Dedifferentiated amniotic fluid mesenchymal stem cell (primary cell): ENCODE measurements around the gene DNPH1.

Experiments
- DNase-seq: peaks from one replicate; pipeline ENCODE4 v3.0.0-alpha.2; 2016; ENCODE audit errors: extremely low spot score

DNPH1 gene

GRCh38 chr6:43228951-43229802 is at the start of gene DNPH1:
DNPH1 (minus strand) TSS chr6:43229481; CDS start chr6:43229456, 25 bp downstream.
- DNase-seq, result peak; percentile 27

GRCh38 chr6:43278524-43279078 is 49.3 kb upstream of the DNPH1 start:
- DNase-seq, result no peak

- DNase-seq, result no peak
These were observed 48.6 kb upstream of the DNPH1 start for GRCh38 chr6:43277643-43278523.

GRCh38 chr6:43277306-43277642 is 48.0 kb upstream of the DNPH1 start:
- no peak for DNase-seq

GRCh38 chr6:43276577-43277305 is 47.5 kb upstream of the DNPH1 start:
- no peak for DNase-seq

GRCh38 chr6:43275801-43276576 is 46.7 kb upstream of the DNPH1 start:
- no peak for DNase-seq

- no peak for DNase-seq
These were observed 45.8 kb upstream of the DNPH1 start for GRCh38 chr6:43274916-43275597.

GRCh38 chr6:43274127-43274915 is 45.0 kb upstream of the DNPH1 start:
- DNase-seq, result no peak

GRCh38 chr6:43273707-43274106 is 44.4 kb upstream of the DNPH1 start:
- no peak for DNase-seq

- no peak for DNase-seq
These were observed 42.7 kb upstream of the DNPH1 start for GRCh38 chr6:43271944-43272343.

GRCh38 chr6:43271103-43271815 is 42.0 kb upstream of the DNPH1 start:
- no peak for DNase-seq

- no peak for DNase-seq
These were observed 40.2 kb upstream of the DNPH1 start for GRCh38 chr6:43269273-43270007.

- DNase-seq, result no peak
These were observed 39.5 kb upstream of the DNPH1 start for GRCh38 chr6:43268782-43269272.

GRCh38 chr6:43268355-43268700 is 39.0 kb upstream of the DNPH1 start:
- DNase-seq, result no peak

- DNase-seq, result no peak
These were observed 38.5 kb upstream of the DNPH1 start for GRCh38 chr6:43267619-43268354.

- no peak for DNase-seq
These were observed 36.3 kb upstream of the DNPH1 start for GRCh38 chr6:43265564-43265963.

GRCh38 chr6:43264599-43265145 is 35.4 kb upstream of the DNPH1 start:
- DNase-seq, result no peak
